COLO829 (cell line): ENCODE measurements around the gene CACNA2D3.

Experiments used
- DNase-seq: peaks from one replicate; pipeline ENCODE4 v3.0.0; 2012; ENCODE audit warnings: low spot score

CACNA2D3 gene

GRCh38 chr3:54341811-54342210, 219.5 kb downstream of the CACNA2D3 start:
- no peak for DNase-seq

- DNase-seq, result no peak
These were observed 220.3 kb downstream of the CACNA2D3 start for GRCh38 chr3:54342676-54343075.

GRCh38 chr3:54343495-54343894, 221.1 kb downstream of the CACNA2D3 start:
- DNase-seq, result no peak

GRCh38 chr3:54344601-54345231, 222.4 kb downstream of the CACNA2D3 start:
- no peak for DNase-seq

- DNase-seq, result no peak
These were observed 223.6 kb downstream of the CACNA2D3 start for GRCh38 chr3:54345847-54346375.

- DNase-seq, result no peak
These were observed 224.7 kb downstream of the CACNA2D3 start for GRCh38 chr3:54347060-54347459.

GRCh38 chr3:54347933-54348332, 225.6 kb downstream of the CACNA2D3 start:
- no peak for DNase-seq

GRCh38 chr3:54349231-54349652, 226.9 kb downstream of the CACNA2D3 start:
- no peak for DNase-seq

- DNase-seq, result no peak
These were observed 227.3 kb downstream of the CACNA2D3 start for GRCh38 chr3:54349691-54350090.

- no peak for DNase-seq
These were observed 231.2 kb downstream of the CACNA2D3 start for GRCh38 chr3:54353546-54353945.

GRCh38 chr3:54353946-54354345, 231.6 kb downstream of the CACNA2D3 start:
- DNase-seq, result no peak

- no peak for DNase-seq
These were observed 233.4 kb downstream of the CACNA2D3 start for GRCh38 chr3:54355800-54356199.

GRCh38 chr3:54356261-54357045, 234.1 kb downstream of the CACNA2D3 start:
- no peak for DNase-seq

- DNase-seq, result no peak
These were observed 234.9 kb downstream of the CACNA2D3 start for GRCh38 chr3:54357301-54357700.

- no peak for DNase-seq
These were observed 236.0 kb downstream of the CACNA2D3 start for GRCh38 chr3:54358316-54358715.

- DNase-seq, result no peak
These were observed 236.8 kb downstream of the CACNA2D3 start for GRCh38 chr3:54358969-54359694.

- no peak for DNase-seq
These were observed 238.0 kb downstream of the CACNA2D3 start for GRCh38 chr3:54360320-54360719.

GRCh38 chr3:54361746-54362283, 239.5 kb downstream of the CACNA2D3 start:
- no peak for DNase-seq

GRCh38 chr3:54366007-54366750, 243.8 kb downstream of the CACNA2D3 start:
- DNase-seq, result no peak

GRCh38 chr3:54366839-54367238, 244.5 kb downstream of the CACNA2D3 start:
- DNase-seq, result no peak

- DNase-seq, result no peak
These were observed 249.9 kb downstream of the CACNA2D3 start for GRCh38 chr3:54372232-54372631.
